SU-DHL-6 (cell line): ENCODE measurements around the gene ARSK.

Experiments used
- EZH2phosphoT487 ChIP-seq: fragments of 200-600 bp; sonication (generic), shearing (Covaris generic); conservative IDR thresholded peaks from 2 replicates; pipeline ENCODE4 v1.6.1; 2018; ENCODE audit warnings: mild to moderate bottlenecking, antibody characterized with exemption, low read length, moderate library complexity, mixed read lengths
- TF ChIP-seq, protein P1 (sequence below): fragments of 200-600 bp; sonication (generic); IDR thresholded peaks from one replicate; pipeline ENCODE4 v1.5.1; 2017; ENCODE audit warnings: antibody characterized with exemption, mild to moderate bottlenecking, low read length, moderate library complexity; ENCODE audit not compliant: insufficient read depth, poor library complexity, severe bottlenecking

DNA sequence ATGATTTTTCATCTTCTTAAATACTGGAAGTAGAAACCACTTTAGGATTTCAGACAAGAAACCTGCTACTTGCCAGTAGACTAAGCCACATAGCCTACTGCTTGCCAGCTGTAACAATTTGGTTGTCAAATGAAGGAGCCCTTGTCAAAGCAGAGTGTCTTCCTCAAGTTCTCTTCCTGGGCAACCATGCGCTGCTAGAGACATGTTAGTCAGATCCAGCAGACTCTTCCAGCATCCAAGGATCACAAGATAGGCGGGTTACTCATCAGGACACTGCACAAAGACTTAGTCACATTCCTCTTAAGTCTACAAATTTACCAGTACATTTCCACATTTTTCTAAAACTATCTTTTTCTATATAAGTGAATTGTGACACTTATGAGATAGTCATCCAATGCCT, 24.5 kb upstream of the ARSK start:
- TF ChIP-seq, protein P1, sequence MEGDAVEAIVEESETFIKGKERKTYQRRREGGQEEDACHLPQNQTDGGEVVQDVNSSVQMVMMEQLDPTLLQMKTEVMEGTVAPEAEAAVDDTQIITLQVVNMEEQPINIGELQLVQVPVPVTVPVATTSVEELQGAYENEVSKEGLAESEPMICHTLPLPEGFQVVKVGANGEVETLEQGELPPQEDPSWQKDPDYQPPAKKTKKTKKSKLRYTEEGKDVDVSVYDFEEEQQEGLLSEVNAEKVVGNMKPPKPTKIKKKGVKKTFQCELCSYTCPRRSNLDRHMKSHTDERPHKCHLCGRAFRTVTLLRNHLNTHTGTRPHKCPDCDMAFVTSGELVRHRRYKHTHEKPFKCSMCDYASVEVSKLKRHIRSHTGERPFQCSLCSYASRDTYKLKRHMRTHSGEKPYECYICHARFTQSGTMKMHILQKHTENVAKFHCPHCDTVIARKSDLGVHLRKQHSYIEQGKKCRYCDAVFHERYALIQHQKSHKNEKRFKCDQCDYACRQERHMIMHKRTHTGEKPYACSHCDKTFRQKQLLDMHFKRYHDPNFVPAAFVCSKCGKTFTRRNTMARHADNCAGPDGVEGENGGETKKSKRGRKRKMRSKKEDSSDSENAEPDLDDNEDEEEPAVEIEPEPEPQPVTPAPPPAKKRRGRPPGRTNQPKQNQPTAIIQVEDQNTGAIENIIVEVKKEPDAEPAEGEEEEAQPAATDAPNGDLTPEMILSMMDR, result no peak
- TF ChIP-seq EZH2phosphoT487, result no peak
